GM21515 (cell line): Measurements from ENCODE around the gene RPLP2.

Experiments used
- ATAC-seq: cut with Tn5 transposase; IDR thresholded peaks from one replicate; pipeline ENCODE4 v1.9.1; 2021; ENCODE audit not compliant: unreplicated experiment

RPLP2 gene

DNA sequence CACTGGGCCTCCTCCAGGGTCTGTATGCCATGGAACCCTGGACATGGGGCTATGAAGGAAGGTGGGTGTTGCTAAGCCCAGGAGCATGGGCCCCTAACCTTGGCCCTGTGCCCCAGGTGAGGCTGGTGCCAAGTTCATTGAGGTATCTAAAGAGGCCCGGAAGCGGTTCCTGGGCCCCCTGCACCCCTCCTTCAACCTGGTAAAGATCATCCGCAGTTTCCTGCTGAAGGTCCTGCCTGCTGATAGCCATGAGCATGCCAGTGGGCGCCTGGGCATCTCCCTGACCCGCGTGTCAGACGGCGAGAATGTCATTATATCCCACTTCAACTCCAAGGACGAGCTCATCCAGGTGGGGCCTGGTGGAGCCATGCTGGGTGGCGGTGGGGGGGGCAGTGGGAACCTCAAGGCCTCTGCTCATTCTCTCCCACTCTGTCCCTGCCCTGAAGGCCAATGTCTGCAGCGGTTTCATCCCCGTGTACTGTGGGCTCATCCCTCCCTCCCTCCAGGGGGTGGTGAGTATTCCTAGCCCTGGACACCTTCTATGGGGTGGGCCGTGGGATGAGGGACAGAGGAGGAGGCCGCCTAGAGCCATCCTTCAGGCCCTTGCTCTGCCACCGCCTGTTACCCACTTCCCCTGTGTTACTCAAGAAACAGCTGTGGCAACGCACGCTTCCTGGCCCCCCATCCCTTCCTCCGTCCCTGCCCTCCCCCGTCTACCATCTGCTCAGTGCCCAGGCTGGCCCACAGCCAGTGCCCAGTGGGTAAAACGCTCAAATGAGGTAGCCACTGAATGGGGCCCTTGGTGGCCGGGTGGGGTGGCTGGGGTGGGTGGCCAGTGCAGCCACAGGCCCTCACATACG is 12.0 kb downstream of the RPLP2 start:
- ATAC-seq: no peak

- ATAC-seq: no peak
Observed at GRCh38 chr11:823441-824291, 13.9 kb downstream of the RPLP2 start.

DNA sequence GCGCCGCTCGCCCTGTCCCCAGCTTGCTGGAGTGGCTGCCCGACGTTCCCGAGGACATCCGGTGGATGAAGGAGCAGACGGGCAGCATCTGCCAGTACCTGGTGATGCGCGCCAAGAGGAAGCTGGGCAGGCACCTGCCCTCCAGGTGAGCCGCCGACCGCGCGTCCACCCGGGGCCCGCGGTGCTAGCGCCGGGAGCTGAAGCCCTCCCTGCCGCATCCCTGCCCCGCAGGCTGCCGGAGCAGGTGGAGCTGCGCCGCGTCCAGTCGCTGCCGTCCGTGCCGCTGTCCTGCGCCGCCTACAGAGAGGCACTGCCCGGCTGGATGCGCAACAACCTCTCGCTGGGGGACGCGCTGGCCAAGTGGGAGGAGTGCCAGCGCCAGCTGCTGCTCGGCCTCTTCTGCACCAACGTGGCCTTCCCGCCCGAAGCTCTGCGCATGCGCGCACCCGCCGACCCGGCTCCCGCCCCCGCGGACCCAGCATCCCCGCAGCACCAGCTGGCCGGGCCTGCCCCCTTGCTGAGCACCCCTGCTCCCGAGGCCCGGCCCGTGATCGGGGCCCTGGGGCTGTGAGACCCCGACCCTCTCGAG is 14.6 kb downstream of the RPLP2 start:
- no peak for ATAC-seq

DNA sequence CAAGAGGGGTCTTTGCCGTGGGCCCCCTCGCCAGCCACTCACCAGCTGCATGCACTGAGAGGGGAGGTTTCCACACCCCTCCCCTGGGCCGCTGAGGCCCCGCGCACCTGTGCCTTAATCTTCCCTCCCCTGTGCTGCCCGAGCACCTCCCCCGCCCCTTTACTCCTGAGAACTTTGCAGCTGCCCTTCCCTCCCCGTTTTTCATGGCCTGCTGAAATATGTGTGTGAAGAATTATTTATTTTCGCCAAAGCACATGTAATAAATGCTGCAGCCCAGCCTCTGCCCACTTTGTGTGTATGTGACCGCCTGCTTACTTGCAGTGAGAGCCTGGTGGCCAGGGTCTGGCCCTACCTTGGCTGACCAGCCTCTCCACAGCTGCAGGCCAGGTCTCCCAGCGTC is 15.2 kb downstream of the RPLP2 start:
- ATAC-seq: no peak

- no peak for ATAC-seq
Observed at GRCh38 chr11:825366-826226, 15.8 kb downstream of the RPLP2 start.

- no peak for ATAC-seq
Observed at GRCh38 chr11:826227-826621, 16.5 kb downstream of the RPLP2 start.

DNA sequence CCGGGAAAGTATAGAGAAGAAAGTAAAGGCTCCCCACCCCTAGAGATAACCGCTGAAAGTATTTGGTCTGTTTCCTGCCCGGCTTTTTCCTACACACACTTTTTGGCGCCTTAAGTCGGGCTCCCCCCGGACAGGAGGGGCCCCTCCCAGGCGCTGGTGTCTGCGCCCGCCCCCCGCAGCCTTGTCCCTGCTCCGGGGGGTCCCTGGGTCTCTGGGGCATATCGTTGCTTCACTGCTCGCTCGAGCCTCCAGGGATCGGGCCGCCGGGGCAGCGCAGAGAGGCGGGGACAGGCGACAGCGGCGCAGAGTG is 17.0 kb downstream of the RPLP2 start:
- no peak for ATAC-seq

DNA sequence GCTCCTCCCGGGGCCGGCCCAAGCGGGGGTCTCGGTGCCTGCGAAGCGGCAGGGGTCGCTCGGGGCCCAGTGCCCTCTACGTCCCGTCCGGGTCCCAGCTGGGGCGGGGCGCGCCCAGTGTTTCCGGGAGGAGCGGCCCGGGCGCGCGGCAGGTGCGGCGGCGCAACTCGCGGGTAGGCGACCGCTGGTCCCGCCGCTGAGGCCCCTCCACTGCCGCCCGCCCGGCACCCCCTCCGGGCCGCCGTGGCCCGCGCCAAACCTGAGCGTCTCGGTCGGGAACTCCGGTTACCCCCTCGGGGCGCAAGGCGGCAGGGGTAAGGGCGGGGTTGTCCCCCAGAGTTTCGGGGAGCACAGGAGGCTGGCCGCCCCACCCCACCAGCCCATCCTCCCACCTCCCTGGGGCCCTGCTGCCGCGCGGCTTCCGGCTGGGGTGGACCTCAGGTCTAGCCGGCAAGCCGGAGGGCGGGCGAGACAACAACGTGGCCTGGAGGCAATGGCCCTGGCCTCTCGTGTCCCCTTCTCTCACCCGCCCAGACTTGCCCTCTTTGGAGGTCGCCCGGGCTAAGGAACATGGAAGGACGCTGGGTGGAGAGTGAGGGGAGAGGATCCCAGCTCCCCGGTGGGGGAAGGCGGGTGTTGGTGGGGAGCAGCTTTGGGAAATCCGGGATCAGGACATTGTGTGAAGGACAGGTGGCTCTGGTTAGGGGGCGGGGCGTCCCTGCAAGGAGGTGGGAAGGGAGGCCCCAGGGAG is 17.6 kb downstream of the RPLP2 start:
- no peak for ATAC-seq

- ATAC-seq: no peak
Observed at GRCh38 chr11:827897-828192, 18.1 kb downstream of the RPLP2 start, which contains the start of gene CRACR2B. CRACR2B (plus strand) TSS chr11:827919; CDS start chr11:828608, 689 bp downstream.

DNA sequence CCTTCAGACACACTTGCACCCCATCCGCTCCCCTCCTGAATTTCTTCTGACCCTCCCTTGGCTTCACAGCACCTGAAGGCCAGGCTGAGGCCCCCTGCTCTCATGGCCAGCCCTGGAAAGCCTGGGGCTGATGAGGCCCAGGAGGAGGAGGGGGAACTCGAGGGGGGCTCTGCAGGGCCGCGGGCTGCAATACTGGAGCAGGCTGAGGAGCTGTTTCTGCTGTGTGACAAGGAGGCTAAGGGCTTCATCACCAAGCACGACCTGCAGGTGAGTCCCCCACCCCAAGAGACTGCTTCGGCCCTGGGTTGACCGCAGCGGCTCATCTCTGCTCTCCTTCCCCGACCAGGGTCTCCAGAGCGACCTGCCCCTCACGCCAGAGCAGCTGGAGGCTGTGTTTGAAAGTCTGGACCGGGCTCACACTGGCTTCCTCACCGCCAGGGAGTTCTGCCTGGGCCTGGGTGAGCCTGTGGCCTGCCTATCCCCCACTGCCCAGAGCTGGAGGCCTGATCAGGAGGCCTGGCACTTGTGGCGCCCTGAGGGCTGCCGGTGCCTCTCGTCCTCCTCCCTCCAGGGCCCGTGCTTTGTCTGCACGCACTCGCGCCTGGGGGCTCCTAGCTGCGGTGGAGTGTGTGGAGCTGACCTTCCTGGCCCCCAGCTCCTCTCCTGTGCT is 18.9 kb downstream of the RPLP2 start:
- no peak for ATAC-seq

- ATAC-seq: no peak
Observed at GRCh38 chr11:829176-829846, 19.5 kb downstream of the RPLP2 start.

- ATAC-seq: no peak
Observed at GRCh38 chr11:829847-830294, 20.1 kb downstream of the RPLP2 start.

GRCh38 chr11:830295-831117 is 20.7 kb downstream of the RPLP2 start:
- ATAC-seq: no peak

- ATAC-seq: no peak
Observed at GRCh38 chr11:831118-831864, 21.5 kb downstream of the RPLP2 start.

GRCh38 chr11:831961-832528 is 22.3 kb downstream of the RPLP2 start:
- no peak for ATAC-seq

DNA sequence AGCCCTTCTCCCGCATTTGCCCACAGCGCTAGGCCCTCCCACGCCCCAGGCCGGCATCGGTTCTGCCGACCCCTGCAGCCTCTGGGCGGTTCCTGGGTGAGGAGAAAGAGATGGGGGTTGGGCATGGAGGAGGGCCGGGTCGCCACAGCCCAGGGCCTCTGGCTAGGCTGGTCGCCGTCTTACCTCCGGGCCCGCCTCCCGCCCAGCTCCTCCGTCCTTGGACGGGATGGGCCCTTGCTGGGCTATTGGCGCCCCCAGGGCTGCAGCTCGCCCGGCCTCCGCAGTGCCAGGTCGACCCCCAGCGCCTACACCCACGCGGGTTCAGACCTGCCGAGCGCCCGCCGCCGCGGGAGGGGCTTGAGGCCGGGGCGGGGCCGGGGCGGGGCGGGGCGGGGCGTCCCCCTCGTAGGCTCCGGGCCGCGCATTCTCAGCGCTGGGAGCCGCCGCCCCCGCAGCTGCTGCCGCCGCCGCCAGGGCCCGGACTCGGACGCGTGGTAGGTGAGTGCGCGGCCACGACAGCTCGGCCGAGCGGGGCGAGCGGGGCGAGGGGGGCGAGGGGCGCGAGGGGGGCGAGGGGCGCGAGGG is 22.9 kb downstream of the RPLP2 start, which contains the start of gene CD151:
TSS of gene CD151 (plus strand) at position 424 of the 585 bp plus-strand sequence. CDS start 3,118 bp downstream, outside the sequence.
- ATAC-seq: peak; percentile 39
